CD4-positive, alpha-beta T cell (primary cell): Measurements from ENCODE around the gene ZNF680. TPM values are rescaled to one million over a fixed set of nuclear protein-coding genes. Genes with fewer than 3 reads are reported as not detected.

Experiments
- ATAC-seq: fragments of 200-7000 bp; cut with Tn5 transposase; one replicate; pipeline ENCODE4 v1.10.0; 2022; ENCODE audit warnings: mild to moderate bottlenecking; ENCODE audit not compliant: poor library complexity
- CTCF ChIA-PET: fragments of 350-600 bp; sonication (Branson Sonifier 250); formaldehyde crosslinking; loops from one replicate; lab custom pipeline; 2021; ENCODE audit warnings: antibody characterized with exemption, inconsistent platforms; lab: Charles Lee
- POLR2A ChIA-PET: fragments of 350-600 bp; sonication (Branson Sonifier 250); formaldehyde crosslinking; loops from one replicate; lab custom pipeline; 2021; ENCODE audit warnings: antibody characterized with exemption, inconsistent platforms; lab: Charles Lee
- DNase-seq, 14 experiments: peaks; one replicate each; pipeline ENCODE4 v3.0.0-alpha.2; 2013 to 2020; ENCODE audit warnings: mixed read lengths in 2 of 14
- H3K27ac ChIP-seq, 2 donors: one replicate each; pipeline versions ENCODE4 v1.5.1 to v1.7.0; 2013; ENCODE audit warnings: low read length in 2 of 2, low read depth in 1 of 2, mild to moderate bottlenecking in 1 of 2
- H3K27me3 ChIP-seq, 2 experiments: 1 replicate in 1 of 2; 2 replicates in 1 of 2; pipeline versions ENCODE4 v1.6.1 to v1.7.0; 2013; ENCODE audit warnings: low read length in 2 of 2, control low read depth in 1 of 2, mild to moderate bottlenecking in 1 of 2, moderate library complexity in 1 of 2; ENCODE audit not compliant: insufficient read depth in 2 of 2, control insufficient read depth in 1 of 2
- H3K36me3 ChIP-seq: one replicate; pipeline ENCODE4 v1.6.1; 2013; ENCODE audit warnings: low read length, control low read depth; ENCODE audit not compliant: insufficient read depth
- H3K4me1 ChIP-seq: one replicate; pipeline ENCODE4 v1.6.1; 2013; ENCODE audit warnings: low read length, control low read depth; ENCODE audit not compliant: insufficient read depth
- H3K4me3 ChIP-seq: one replicate; pipeline ENCODE4 v1.5.1; 2013; ENCODE audit warnings: mild to moderate bottlenecking, low read length, moderate library complexity
- H3K9me3 ChIP-seq, 2 experiments: 1 replicate in 1 of 2; 2 replicates in 1 of 2; pipeline versions ENCODE4 v1.6.1 to v1.7.0; 2013; ENCODE audit warnings: low read length in 2 of 2, mild to moderate bottlenecking in 2 of 2, control low read depth in 1 of 2, moderate library complexity in 1 of 2; ENCODE audit not compliant: control insufficient read depth in 1 of 2, insufficient read depth in 1 of 2
- H3K27ac Mint-ChIP-seq: one replicate; pipeline ENCODE4 v1.8.0; 2020; ENCODE audit warnings: mixed read lengths
- H3K27me3 Mint-ChIP-seq: one replicate; pipeline ENCODE4 v1.8.0; 2021; ENCODE audit warnings: mixed read lengths
- H3K36me3 Mint-ChIP-seq: one replicate; pipeline ENCODE4 v1.8.0; 2021; ENCODE audit warnings: low read depth, mixed read lengths
- H3K4me1 Mint-ChIP-seq: one replicate; pipeline ENCODE4 v1.8.0; 2021; ENCODE audit warnings: low read depth, mixed read lengths
- H3K4me3 Mint-ChIP-seq: one replicate; pipeline ENCODE4 v1.8.0; 2020; ENCODE audit warnings: mild to moderate bottlenecking, mixed read lengths
- H3K9me3 Mint-ChIP-seq: one replicate; pipeline ENCODE4 v1.8.0; 2020; ENCODE audit warnings: mixed read lengths
- CTCF ChIP-seq: fragments of 200-600 bp; IDR thresholded peaks from one replicate; pipeline ENCODE4 v1.8.0; 2022; ENCODE audit warnings: antibody characterized with exemption, mild to moderate bottlenecking
- intact Hi-C, 2 experiments: fragments of 100-400 bp; cut with DNase I in 1 of 2; cut with micrococcal nuclease in 1 of 2; formaldehyde crosslinking; loops; one replicate each; pipeline versions ENCODE4 v1.15.1 to v1.9.0; 2023 to 2025; cut with DNase I, micrococcal nuclease
- total RNA-seq, 174 experiments: library from RNA in 2 of 174; stranded (reverse) in 2 of 174; gene quantifications; one replicate each; pipeline ENCODE4 v1.2.3 and lab custom pipeline; 2021 to 2026

ZNF680 gene
- total RNA-seq, 2 experiments from 2014 or later, result 8.3 to 8.9 TPM

- Mint-ChIP-seq H3K9me3 (peaks cover 7% of the 10 kb centered on the region), H3K4me1 (no peaks in the 10 kb centered on the region), H3K36me3 (peaks cover 23% of the 10 kb centered on the region), H3K27ac (no peak overlapping the region), H3K4me3 (no peak overlapping the region), H3K27me3 (no peaks in the 10 kb centered on the region)
- Histone ChIP-seq H3K4me3 (no peak overlapping the region), H3K4me1 (no peaks in the 10 kb centered on the region), H3K27me3 (no peaks in the 10 kb centered on the region), H3K9me3 (peaks cover 45 to 62% of the 10 kb centered on the region in 2 experiments), H3K36me3 (no peaks in the 10 kb centered on the region), H3K27ac (no peak overlapping the region)
- DNase-seq (no peak), ATAC-seq (no peak)
- TF ChIP-seq CTCF, result no peak
- intact Hi-C loops, result no loop called here
- POLR2A ChIA-PET, result no interaction called here
- CTCF ChIA-PET, result no interaction called here
These were observed 64.6 kb downstream of the ZNF680 start for GRCh38 chr7:64498270-64498669.

- no peak overlapping the region for H3K4me3 ChIP-seq
- no peak overlapping the region for H3K27ac Mint-ChIP-seq
- ATAC-seq (no peak), DNase-seq (no peak)
- H3K36me3 ChIP-seq, result no peaks in the 10 kb centered on the region
- H3K27ac ChIP-seq, result no peak overlapping the region
- no peaks in the 10 kb centered on the region for H3K4me1 Mint-ChIP-seq
- H3K9me3 Mint-ChIP-seq, result peaks cover 6% of the 10 kb centered on the region
- intact Hi-C loops, result no loop called here
- ChIA-PET POLR2A (no interaction called here), CTCF (no interaction called here)
- no peaks in the 10 kb centered on the region for H3K27me3 ChIP-seq
- no peak overlapping the region for H3K4me3 Mint-ChIP-seq
- TF ChIP-seq CTCF, result no peak
- H3K27me3 Mint-ChIP-seq, result no peaks in the 10 kb centered on the region
- peaks cover 16% of the 10 kb centered on the region for H3K36me3 Mint-ChIP-seq
- H3K9me3 ChIP-seq, result peaks cover 41 to 54% of the 10 kb centered on the region in 2 experiments
- H3K4me1 ChIP-seq, result no peaks in the 10 kb centered on the region
These were observed 67.9 kb downstream of the ZNF680 start for GRCh38 chr7:64494912-64495461.

DNA sequence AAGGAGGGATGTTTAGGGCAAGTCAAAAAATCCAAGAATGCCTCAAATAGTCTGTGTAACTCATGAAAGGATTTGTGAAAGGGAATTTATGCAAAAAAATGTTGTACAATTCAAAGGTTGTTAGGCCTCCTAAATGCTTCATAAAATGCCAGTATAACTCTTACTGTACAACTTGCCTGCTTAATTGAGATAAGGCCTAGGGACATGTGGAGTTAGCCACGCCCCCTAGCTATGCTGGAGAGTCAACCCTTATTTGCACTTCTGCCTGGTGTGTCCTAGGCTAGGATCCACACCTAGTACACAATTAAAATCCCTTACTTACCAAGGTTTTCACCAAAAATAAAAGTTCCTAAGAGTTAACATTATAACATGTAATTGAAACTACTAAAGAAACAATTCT lies 77.2 kb downstream of the ZNF680 start:
- peaks cover 16 to 22% of the 10 kb centered on the region in 2 experiments for H3K9me3 ChIP-seq
- H3K27me3 ChIP-seq, result no peaks in the 10 kb centered on the region
- CTCF ChIA-PET, result no interaction called here
- H3K27ac Mint-ChIP-seq, result no peak overlapping the region
- peaks cover 27% of the 10 kb centered on the region for H3K9me3 Mint-ChIP-seq
- no peaks in the 10 kb centered on the region for H3K4me1 ChIP-seq
- peaks cover 9% of the 10 kb centered on the region for H3K36me3 Mint-ChIP-seq
- intact Hi-C loops, result no loop called here
- H3K27me3 Mint-ChIP-seq, result no peaks in the 10 kb centered on the region
- DNase-seq, result no peak
- no peak overlapping the region for H3K4me3 Mint-ChIP-seq
- no peak for TF ChIP-seq CTCF
- no peak for ATAC-seq
- H3K4me1 Mint-ChIP-seq, result no peaks in the 10 kb centered on the region
- H3K4me3 ChIP-seq, result no peak overlapping the region
- no peaks in the 10 kb centered on the region for H3K36me3 ChIP-seq
- POLR2A ChIA-PET, result no interaction called here
- no peak overlapping the region for H3K27ac ChIP-seq

Other genes starting within 250 kb of the ZNF680 start
- gene ZNF736, start 249.1 kb downstream of the ZNF680 start, total RNA-seq, result 10 to 100 TPM; 29.9 to 30.8 TPM
- 10 to 100 TPM; 12.4 TPM for gene ZNF107, start 103.1 kb upstream of the ZNF680 start, total RNA-seq
- gene ZNF138, start 231.4 kb upstream of the ZNF680 start, total RNA-seq, result 1 to 10 TPM; 5.6 to 7.3 TPM